Measurements from ENCODE around the gene PIGS. TPM values are rescaled to one million over a fixed set of nuclear protein-coding genes. Genes with fewer than 3 reads are reported as not detected.

The PIGS gene
- polyA plus RNA-seq (2012; rRNA removed), result 54.9 and 78.5 TPM in 2 replicates
- polyA plus RNA-seq (2012; cell fraction: cytosol; rRNA removed), result 46.0 and 65.3 TPM in 2 replicates
- polyA plus RNA-seq (2012; cell fraction: nucleus; rRNA removed), result 60.3 and 73.0 TPM in 2 replicates

DNA sequence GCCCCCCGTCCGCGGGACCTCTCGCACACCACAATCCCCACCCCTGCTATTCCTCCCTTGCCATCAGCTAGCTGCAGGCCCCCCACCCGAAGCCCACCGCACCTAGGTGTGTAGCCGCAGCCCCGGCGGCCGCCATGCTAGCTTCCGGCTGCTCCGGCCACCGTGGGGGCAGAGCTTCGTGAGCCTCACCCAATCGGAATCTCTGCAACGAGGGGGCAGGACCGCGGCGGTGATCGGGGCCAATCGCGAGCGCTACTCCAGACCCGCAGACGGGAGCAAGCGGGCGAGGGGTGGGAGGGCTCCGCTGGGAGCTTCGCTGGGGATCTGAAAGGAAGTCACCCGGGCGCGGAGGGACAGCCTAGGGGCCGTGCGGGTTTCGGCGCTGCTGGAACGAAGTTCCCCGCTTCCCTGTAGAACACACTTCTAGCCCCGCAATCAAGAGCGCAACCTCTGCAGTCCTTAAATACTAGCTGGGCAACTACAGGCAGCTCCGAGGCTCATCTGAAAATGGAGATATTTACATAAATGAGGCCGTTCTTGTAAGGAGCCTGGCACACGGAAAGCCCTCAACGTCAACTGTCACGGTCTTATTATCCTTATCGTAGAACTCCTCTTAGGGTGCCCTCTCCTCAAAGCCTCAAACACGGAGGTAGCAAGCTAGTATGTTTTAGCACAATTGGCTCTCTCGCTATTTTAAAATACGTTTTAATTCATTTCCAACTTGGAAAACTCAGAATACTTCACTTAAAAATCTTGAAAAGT is at the start of gene PIGS:
PIGS (minus strand) TSS at position 164 of the 762 bp plus-strand sequence; CDS start at position 136, 28 bp downstream.
- Histone ChIP-seq H2AFZ (ENCODE audit: low read depth) (peak within 1 kb of the TSS; percentile 77), H3K4me2 (peak within 1 kb of the TSS; percentile 77), H3K79me2 (ENCODE audit: insufficient read depth) (peaks cover 39% of the 10 kb centered on the region), H3K4me3 (ENCODE audit: low read depth in 2 of 2, low read length in 1 of 2) (peak within 1 kb of the TSS; percentile 82 to 95), H3K9me2 (no peaks in the 10 kb centered on the region), H3K27ac (ENCODE audit: low read depth in 2 of 2, low read length in 1 of 2) (peak within 1 kb of the TSS; percentile 29 to 81; a peak in 3 of 4 replicates), H4K20me1 (ENCODE audit: insufficient read depth) (no peaks in the 10 kb centered on the region), H3K9me3 (no peaks in the 10 kb centered on the region), H3K27me3 (ENCODE audit: insufficient read depth) (no peaks in the 10 kb centered on the region), H3K4me1 (ENCODE audit: control insufficient read depth in 1 of 2, insufficient read depth in 2 of 2, low read depth in 1 of 2, low read length in 1 of 2) (peaks cover 4 to 32% of the 10 kb centered on the region in 2 experiments; a peak in 3 of 4 replicates), H3K36me3 (replicated peaks in 1 of 2; ENCODE audit: control insufficient read depth in 1 of 2, insufficient read depth in 2 of 2, low read length in 1 of 2) (peaks cover 4 to 6% of the 10 kb centered on the region in 2 experiments), H3K9ac (peak within 1 kb of the TSS; percentile 66), H3F3A (replicated peaks; ENCODE audit: insufficient read depth) (no peaks in the 10 kb centered on the region)
- POLR2A ChIA-PET, result interaction anchor here (0.6 to 0.9 kb wide), 2 partner anchors 17 to 28 kb away, joined by 3 read pairs; no protein-coding TSS in a partner anchor
- CTCF ChIA-PET, result interaction anchor here (0.7 to 3.1 kb wide), 12 partner anchors 9 to 155 kb away, joined by 3 to 13 read pairs (median 4); partner anchors contain the start of genes RSKR, SDF2 and SUPT6H
- WGBS (ENCODE audit: low lambda C conversion rate), result 2% methylated on average over 46 of the region's 49 CpGs
- peak; percentile 98 for DNase-seq
- TF ChIP-seq, protein P1, sequence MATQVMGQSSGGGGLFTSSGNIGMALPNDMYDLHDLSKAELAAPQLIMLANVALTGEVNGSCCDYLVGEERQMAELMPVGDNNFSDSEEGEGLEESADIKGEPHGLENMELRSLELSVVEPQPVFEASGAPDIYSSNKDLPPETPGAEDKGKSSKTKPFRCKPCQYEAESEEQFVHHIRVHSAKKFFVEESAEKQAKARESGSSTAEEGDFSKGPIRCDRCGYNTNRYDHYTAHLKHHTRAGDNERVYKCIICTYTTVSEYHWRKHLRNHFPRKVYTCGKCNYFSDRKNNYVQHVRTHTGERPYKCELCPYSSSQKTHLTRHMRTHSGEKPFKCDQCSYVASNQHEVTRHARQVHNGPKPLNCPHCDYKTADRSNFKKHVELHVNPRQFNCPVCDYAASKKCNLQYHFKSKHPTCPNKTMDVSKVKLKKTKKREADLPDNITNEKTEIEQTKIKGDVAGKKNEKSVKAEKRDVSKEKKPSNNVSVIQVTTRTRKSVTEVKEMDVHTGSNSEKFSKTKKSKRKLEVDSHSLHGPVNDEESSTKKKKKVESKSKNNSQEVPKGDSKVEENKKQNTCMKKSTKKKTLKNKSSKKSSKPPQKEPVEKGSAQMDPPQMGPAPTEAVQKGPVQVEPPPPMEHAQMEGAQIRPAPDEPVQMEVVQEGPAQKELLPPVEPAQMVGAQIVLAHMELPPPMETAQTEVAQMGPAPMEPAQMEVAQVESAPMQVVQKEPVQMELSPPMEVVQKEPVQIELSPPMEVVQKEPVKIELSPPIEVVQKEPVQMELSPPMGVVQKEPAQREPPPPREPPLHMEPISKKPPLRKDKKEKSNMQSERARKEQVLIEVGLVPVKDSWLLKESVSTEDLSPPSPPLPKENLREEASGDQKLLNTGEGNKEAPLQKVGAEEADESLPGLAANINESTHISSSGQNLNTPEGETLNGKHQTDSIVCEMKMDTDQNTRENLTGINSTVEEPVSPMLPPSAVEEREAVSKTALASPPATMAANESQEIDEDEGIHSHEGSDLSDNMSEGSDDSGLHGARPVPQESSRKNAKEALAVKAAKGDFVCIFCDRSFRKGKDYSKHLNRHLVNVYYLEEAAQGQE (IDR thresholded peaks at IDR 0.05; ENCODE audit: low read depth, low read length), result no peak
- TF ChIP-seq RFX5 (IDR thresholded peaks at IDR 0.05; ENCODE audit: low read length) (peak; percentile 64), EP300 (IDR thresholded peaks at IDR 0.05; ENCODE audit: borderline replicate concordance in 1 of 2, low read depth in 1 of 2, low read length in 1 of 2) (no peak), NRF1 (IDR thresholded peaks at IDR 0.05; ENCODE audit: low read depth, low read length) (peak; percentile 11; the same call in 1 of the 2 replicates), MXI1 (IDR thresholded peaks at IDR 0.05; ENCODE audit: low read depth, low read length) (peak; percentile 47), SMC3 (IDR thresholded peaks at IDR 0.05; ENCODE audit: low read depth, low read length) (no peak), RCOR1 (IDR thresholded peaks at IDR 0.05; ENCODE audit: low read length) (no peak), TCF12 (IDR thresholded peaks at IDR 0.05) (no peak), RAD21 (IDR thresholded peaks at IDR 0.05; ENCODE audit: low read length) (no peak), NFIC (IDR thresholded peaks at IDR 0.05; ENCODE audit: borderline replicate concordance) (no peak), EZH2phosphoT487 (IDR thresholded peaks at IDR 0.05; ENCODE audit: borderline replicate concordance, low read depth) (no peak), YY1 (IDR thresholded peaks at IDR 0.05; ENCODE audit: low read depth) (peak; percentile 89), RXRA (IDR thresholded peaks at IDR 0.05; ENCODE audit: borderline replicate concordance, low read depth) (no peak), GABPA (IDR thresholded peaks at IDR 0.05; ENCODE audit: low read depth) (peak; percentile 73), POLR2AphosphoS5 (IDR thresholded peaks at IDR 0.05; ENCODE audit: low read depth, low read length) (peak; percentile 52; the same call in 1 of the 2 replicates), JUND (IDR thresholded peaks at IDR 0.05) (no peak), MEF2A (IDR thresholded peaks at IDR 0.05; ENCODE audit: borderline replicate concordance, low read depth) (no peak)
- TF ChIP-seq, protein P2, sequence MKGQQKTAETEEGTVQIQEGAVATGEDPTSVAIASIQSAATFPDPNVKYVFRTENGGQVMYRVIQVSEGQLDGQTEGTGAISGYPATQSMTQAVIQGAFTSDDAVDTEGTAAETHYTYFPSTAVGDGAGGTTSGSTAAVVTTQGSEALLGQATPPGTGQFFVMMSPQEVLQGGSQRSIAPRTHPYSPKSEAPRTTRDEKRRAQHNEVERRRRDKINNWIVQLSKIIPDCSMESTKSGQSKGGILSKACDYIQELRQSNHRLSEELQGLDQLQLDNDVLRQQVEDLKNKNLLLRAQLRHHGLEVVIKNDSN (IDR thresholded peaks at IDR 0.05; ENCODE audit: borderline replicate concordance, low read depth), result peak; percentile 14; the same call in 1 of the 2 replicates
- TF ChIP-seq, protein P3, sequence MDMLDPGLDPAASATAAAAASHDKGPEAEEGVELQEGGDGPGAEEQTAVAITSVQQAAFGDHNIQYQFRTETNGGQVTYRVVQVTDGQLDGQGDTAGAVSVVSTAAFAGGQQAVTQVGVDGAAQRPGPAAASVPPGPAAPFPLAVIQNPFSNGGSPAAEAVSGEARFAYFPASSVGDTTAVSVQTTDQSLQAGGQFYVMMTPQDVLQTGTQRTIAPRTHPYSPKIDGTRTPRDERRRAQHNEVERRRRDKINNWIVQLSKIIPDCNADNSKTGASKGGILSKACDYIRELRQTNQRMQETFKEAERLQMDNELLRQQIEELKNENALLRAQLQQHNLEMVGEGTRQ (IDR thresholded peaks at IDR 0.05; ENCODE audit: borderline replicate concordance, low read depth, low read length), result no peak
- TF ChIP-seq, protein P4, sequence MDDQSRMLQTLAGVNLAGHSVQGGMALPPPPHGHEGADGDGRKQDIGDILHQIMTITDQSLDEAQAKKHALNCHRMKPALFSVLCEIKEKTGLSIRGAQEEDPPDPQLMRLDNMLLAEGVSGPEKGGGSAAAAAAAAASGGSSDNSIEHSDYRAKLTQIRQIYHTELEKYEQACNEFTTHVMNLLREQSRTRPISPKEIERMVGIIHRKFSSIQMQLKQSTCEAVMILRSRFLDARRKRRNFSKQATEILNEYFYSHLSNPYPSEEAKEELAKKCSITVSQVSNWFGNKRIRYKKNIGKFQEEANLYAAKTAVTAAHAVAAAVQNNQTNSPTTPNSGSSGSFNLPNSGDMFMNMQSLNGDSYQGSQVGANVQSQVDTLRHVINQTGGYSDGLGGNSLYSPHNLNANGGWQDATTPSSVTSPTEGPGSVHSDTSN (IDR thresholded peaks at IDR 0.05), result no peak
- TF ChIP-seq, protein P5, sequence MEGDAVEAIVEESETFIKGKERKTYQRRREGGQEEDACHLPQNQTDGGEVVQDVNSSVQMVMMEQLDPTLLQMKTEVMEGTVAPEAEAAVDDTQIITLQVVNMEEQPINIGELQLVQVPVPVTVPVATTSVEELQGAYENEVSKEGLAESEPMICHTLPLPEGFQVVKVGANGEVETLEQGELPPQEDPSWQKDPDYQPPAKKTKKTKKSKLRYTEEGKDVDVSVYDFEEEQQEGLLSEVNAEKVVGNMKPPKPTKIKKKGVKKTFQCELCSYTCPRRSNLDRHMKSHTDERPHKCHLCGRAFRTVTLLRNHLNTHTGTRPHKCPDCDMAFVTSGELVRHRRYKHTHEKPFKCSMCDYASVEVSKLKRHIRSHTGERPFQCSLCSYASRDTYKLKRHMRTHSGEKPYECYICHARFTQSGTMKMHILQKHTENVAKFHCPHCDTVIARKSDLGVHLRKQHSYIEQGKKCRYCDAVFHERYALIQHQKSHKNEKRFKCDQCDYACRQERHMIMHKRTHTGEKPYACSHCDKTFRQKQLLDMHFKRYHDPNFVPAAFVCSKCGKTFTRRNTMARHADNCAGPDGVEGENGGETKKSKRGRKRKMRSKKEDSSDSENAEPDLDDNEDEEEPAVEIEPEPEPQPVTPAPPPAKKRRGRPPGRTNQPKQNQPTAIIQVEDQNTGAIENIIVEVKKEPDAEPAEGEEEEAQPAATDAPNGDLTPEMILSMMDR (IDR thresholded peaks at IDR 0.05), result no peak
- TF ChIP-seq, protein P6, sequence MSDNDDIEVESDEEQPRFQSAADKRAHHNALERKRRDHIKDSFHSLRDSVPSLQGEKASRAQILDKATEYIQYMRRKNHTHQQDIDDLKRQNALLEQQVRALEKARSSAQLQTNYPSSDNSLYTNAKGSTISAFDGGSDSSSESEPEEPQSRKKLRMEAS (IDR thresholded peaks at IDR 0.05; ENCODE audit: low read depth), result peak; percentile 46
- TF ChIP-seq, protein P7, sequence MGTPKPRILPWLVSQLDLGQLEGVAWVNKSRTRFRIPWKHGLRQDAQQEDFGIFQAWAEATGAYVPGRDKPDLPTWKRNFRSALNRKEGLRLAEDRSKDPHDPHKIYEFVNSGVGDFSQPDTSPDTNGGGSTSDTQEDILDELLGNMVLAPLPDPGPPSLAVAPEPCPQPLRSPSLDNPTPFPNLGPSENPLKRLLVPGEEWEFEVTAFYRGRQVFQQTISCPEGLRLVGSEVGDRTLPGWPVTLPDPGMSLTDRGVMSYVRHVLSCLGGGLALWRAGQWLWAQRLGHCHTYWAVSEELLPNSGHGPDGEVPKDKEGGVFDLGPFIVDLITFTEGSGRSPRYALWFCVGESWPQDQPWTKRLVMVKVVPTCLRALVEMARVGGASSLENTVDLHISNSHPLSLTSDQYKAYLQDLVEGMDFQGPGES (IDR thresholded peaks at IDR 0.05; ENCODE audit: low read depth, low read length), result no peak

Measured in SK-N-SH (cell line).